HG03378 (cell line): ENCODE data around the gene EXOC3.
"Not testable (repeated sequence)": the region's sequence is repeated elsewhere in the genome, so short reads cannot be mapped to it uniquely, and the experiment has no call there.

ENCODE experiments used
- ATAC-seq: cut with Tn5 transposase; IDR thresholded peaks from one replicate; pipeline ENCODE4 v1.9.1; 2021; ENCODE audit warnings: mild to moderate bottlenecking, moderate library complexity; ENCODE audit not compliant: unreplicated experiment

The EXOC3 gene

GRCh38 chr5:483434-484140 lies 40.6 kb downstream of the EXOC3 start:
- ATAC-seq, result no peak

GRCh38 chr5:484556-484955 lies 41.6 kb downstream of the EXOC3 start:
- no peak for ATAC-seq

DNA sequence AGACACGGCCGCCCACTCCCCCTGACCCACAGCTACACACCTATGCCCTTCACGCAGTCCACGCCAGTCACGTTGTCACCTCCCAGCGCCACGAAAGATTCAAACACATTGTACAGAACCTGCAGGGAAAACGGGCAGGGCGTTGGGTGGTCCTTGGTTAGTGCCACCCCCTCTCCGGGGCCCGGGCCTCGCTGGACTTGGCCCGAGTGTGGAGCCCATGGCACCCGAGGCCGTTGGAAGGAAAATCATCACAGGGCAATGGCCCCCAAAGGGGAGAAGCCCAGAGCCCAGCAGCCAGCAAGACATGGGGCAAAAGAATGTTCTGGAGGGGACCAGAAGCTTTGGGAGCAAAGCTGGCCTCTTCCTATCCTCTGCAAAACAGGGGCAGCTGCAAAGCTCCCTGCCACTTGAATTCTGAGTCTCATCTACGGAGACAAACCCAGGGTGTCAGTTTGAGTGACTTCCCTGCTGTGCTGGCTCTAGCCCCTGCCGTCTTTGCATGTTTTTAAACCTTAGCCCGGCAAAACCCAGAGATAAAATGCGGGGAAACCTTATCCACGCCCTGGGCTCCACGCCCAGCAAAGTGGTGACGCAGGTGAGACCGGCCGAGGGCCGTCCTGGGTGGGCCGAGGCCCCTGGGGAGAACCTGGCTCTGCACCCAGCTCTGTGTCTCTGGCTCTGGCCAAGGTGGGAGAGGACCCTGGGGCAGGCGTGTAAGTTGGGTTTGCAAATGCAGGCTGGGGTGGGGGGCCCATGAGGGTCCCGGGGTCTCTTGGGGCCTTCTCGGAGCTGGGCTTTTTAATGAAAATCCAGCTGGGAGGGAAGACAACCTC lies 42.4 kb downstream of the EXOC3 start:
- ATAC-seq, result no peak

GRCh38 chr5:485946-486491 lies 43.0 kb downstream of the EXOC3 start:
- no peak for ATAC-seq

DNA sequence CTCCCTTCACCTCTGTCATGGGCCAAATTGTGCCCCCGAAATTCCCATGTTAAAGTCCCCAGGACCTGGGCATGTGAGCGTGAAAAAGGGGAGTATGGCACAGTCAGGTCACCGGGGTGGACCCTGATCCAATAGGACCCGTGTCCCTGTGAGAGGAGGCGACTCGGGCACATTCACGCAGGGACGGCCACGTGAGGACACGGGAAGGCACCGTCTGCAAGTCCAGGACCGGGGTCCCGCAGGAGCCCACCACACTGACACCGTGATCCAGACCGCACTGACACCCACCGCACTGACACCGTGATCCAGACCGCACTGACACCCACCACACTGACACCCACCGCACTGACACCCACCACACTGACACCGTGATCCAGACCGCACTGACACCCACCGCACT lies 43.6 kb downstream of the EXOC3 start:
- ATAC-seq, result not testable (repeated sequence)

DNA sequence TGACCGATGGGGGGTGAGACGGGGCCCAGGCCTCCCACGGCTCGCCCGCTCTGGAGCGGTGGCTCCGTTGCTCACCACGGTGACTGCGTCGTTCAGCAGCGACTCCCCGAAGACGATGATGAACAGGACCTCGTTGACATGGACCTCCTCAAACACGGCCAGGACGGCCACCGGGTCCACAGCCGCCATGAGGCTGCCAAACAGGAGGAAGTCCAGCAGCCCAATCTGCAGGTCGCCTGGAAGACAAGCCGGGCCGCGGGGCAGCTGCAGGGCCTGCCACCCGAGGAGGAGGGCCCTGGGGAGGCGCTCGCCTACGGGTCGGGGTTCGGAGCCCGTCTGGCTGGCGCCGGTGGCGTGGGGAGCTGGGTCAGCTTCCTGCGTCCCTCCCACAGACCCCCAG lies 45.3 kb downstream of the EXOC3 start:
- ATAC-seq, result no peak

DNA sequence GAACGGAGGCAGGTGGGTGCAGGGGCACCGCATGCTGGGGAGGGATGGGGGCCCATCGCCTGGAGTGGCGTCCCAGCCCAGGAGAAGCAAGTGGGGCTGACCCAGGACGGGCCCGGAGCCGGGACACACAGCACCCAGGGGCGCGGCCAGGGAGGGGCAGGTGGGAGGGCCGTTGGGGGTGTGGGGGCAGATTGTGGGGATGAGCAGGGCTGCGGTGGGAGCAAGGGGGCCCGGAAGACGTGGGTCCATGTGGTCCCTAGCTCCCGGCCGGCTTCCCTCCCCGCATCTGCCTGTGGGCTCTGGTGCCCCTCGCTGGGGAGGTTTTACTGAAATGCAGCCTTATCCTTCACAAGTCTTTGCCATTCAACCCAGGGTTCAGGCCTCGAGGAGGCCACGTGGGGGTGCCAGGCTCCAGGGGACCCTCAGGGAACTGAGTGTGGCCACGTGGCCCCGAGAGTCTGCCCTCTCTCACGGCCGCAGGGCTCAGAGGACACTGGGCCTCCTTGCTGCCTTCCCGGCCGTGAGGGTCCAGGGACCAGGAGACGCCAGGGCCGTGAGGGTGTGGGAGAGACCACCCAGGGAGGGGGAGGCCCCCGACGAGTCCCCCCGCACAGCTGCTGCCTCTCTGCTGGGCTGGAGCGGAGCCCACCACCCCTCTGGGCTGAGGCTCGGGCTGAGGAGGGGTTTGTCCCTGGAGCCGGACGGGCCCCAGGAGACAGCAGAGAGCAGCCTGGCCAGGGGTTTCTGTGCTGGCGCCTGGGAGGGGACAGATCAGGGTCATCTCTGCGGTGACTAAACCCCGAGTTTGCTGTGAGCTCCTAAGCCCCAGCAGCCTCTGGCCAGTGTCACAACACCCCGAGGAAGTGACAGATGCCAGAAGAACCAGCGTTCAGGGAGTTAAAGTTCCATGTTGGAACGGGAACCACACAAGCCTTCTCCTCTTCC lies 46.0 kb downstream of the EXOC3 start:
- no peak for ATAC-seq

GRCh38 chr5:489689-490080 lies 46.7 kb downstream of the EXOC3 start:
- ATAC-seq, result no peak

DNA sequence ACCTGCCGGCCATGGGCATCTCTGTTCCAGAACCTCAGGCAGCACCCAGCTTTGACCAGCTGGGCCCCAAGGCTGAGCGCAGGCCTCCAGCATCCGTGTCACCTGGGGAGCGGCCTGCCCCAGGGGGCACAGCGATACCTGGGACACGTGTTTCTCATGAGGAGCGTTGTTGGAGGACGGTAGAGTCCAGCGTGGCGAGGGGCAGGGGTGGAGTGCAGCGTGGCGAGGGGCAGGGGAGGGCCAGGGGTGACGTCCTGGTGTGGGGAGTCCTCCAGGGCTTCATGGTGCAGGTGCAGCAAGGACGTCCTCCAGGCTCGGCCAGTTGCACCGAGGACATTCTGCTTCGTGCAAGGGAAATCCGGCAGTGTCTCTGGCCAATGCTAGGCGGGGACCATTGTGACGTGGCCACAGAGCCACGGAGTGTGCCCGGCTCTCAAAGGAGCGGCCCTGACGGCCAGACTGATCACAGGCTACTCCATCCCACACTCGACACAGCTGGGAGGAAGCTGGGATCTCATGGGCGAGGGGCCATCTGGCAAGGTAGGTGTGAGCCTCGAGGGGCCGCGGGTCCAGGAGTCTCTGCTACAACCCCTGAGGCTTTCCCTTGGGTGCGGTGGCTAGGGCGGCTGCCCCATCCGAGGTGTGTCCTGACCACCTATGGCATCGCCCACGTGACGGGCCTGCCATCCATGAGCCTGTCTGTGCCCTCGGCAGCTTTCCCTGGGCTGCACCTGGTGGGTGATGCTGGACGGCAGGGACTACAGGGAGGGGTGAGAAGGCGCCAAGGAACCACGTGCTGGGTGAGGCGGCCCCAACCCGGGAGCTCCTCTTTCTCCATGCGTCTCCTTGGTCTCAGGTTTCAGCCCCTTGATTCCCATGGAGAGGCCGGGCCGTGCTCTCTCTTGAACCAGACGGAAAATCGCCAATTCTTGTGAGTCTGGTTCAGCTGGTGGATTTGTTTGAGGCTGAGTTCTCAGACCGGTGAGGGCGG lies 47.4 kb downstream of the EXOC3 start:
- ATAC-seq, result no peak

DNA sequence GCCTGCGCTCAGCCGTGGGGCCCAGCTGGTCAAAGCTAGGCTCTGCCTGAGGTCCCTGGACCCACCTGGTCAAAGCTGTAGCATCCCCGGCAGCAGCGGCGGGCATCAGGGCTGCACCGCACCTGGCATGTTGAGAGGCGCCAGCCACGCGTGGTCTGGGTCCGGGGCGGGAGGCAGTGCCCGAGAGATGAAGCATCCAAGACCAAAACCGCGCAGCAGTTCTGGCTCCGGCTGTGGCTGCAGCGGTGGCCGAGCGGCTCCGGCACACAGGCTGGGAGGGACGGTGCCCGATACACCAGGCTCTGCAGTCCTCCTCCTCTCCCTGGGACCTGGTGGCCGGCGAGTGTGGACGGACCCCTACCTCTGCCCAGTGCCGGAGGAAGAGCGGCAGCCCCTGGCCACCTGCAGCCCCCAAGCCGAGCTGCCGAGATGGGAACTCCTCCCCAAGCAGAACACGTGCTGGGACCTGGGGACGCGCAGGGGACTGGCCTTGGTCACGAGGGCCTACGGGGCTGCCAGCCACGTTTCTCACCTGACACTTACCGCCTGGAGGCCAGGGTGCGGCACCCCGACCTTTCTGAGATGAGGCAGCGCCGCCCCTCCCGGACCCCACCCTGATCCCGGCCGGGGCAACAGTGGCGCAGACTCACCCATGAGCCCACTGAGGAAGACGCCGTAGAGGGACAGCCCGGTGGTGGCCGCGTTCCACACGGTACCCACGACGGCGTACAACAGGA lies 48.3 kb downstream of the EXOC3 start:
- no peak for ATAC-seq

DNA sequence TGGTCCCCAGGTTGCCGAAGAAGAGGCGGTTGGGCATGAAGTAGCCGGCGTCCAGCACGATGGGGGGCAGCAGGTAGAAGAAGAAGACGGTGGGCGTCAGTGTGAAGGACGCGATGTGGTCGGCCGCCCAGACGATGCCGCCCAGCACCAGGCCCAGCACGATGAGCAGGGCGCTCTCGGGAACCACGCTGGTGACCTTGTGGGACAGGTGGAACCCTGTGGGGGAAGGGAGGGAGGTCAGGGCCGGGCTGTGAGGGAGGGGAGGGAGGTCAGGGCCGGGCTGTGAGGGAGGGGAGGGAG lies 48.8 kb downstream of the EXOC3 start:
- ATAC-seq, result no peak

- ATAC-seq, result no peak
Measured at GRCh38 chr5:492314-492893, 49.4 kb downstream of the EXOC3 start.

GRCh38 chr5:493119-493701 lies 50.2 kb downstream of the EXOC3 start:
- ATAC-seq, result no peak

DNA sequence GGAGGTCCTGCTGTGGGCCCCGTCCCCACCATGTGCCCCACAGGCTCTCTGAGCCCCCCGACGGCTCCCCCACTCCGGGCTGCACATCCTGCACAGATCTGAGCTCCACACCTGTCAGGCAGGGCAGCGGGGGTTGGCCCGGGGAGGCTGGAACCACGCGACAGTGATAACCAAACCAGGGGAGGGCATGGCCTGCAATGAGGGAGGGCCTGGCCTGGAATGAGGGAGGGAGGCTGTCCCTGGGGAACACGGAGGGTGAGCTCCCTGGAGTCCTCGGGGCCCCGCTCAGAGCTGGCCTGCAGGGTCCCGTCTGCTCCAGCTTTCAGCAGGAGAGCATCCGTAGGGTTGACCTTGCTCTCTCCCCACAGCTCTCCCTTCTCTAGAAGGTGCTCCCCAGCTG lies 50.8 kb downstream of the EXOC3 start:
- ATAC-seq, result no peak

DNA sequence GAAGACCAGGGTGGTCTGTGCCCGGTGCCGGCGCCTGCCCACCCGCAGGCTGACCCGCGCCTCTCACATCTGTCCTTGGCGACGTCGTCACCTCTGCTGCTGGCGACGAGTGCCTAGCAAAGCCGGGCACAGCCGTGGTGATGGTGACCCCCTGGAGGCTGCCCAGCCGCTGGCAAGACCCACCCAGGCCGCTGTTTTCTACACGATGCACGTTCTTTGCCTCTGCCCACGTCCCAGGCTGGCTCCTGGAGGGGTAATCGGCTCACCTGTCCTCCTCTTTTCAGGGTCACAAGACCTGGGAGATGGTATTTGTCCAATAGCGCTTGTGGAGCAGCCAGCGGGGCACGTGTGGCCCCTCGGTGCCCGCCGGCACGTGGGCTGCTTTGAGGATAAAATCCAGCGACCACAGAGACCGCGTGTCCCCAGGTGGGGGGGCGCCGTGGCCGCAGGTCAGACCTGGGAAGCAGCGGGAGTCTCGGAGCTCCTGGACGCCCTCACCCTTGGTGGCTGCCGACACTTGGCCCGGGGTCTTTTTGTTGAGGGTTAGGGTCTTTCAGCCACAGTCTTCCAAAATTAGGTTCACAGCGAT lies 51.8 kb downstream of the EXOC3 start:
- no peak for ATAC-seq

GRCh38 chr5:496028-496427 lies 53.1 kb downstream of the EXOC3 start:
- no peak for ATAC-seq

DNA sequence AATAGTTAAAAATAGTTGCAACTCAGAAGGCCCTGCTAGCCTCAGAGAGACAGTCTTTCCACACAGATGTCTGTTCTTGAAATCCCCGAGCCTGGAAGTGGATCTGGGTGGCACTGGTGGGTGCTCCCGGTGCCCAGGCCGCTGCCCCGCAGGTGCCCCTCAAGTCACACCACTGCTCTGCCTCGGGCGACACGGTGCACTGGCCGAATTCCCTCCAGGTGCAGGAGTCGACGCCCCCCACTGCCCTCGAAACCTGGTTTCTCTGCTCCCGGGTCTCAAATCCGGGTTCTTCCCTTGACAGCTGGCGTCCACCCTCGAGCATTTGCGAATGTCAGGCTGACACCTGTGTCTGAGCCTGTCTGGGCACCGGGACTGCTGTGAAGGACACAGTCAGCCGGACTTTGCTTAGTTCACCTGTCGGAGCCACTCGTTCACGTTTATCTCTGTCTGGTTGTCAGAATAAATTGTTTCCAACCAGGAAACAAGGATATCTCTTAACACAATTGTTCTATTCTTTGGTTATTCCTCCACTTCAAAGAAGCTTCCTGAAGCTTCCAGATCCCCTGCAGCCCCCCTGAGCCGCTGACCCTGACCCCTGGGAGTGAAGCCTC lies 54.2 kb downstream of the EXOC3 start:
- ATAC-seq, result no peak
